ENCODE data around the gene ROR1. TPM values are rescaled to one million over a fixed set of nuclear protein-coding genes. Genes with fewer than 3 reads are reported as not detected.

The ROR1 gene
- total and polyA plus RNA-seq, 2 of the 4 experiments (the other 2 are of a cell fraction), result 4.4 to 10.0 TPM

DNA sequence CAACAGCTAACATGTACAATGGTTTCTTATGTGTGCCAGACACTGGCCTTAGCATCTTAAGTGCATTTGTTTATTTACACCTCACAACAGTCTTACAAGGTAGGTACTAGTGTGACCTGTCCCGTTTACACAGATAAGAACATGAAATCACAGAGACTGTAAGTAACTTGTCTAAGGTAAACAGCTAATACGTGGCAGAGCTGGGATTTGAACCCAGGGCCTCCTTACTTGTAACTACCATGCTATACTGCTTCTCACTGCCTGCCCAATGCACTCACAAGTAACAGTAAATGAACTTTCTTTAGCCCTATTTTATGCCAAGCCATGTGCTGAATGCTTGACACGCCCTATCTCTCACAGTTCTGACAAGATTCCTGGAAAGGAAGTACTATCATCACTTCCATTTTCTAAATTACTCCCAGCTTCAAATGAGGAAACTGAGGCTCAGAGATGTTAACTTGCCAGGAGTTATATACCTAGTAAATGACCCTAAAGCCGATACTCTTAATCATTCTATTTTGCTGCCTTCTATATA is 25.7 kb upstream of the ROR1 start:
- no peak overlapping the region for H3K18ac ChIP-seq (ENCODE audit: low read depth, low read length)
- H3K4ac ChIP-seq (ENCODE audit: low read depth, low read length), result no peak overlapping the region
- H2AK5ac ChIP-seq (ENCODE audit: low read depth, low read length), result no peak overlapping the region
- H4K20me1 ChIP-seq (ENCODE audit: insufficient read depth, low read length), result no peaks in the 10 kb centered on the region
- H2BK120ac ChIP-seq (ENCODE audit: low read depth, low read length), result no peak overlapping the region
- WGBS, 2 experiments (ENCODE audit: extremely low coverage in 2 of 2, insufficient read length in 1 of 2), result 67% methylated on average over 1 of the region's 4 CpGs; no CpG with 5 or more reads in 1 of the 2 experiments
- CTCF ChIA-PET, result no interaction called here
- BruUV-seq (replicated peaks), result no TSS peak
- no peak overlapping the region for H3K23ac ChIP-seq (ENCODE audit: low read depth, low read length)
- no peaks in the 10 kb centered on the region for H3K79me1 ChIP-seq (ENCODE audit: low read depth in 1 of 2, low read length in 2 of 2)
- no peak for DNase-seq
- no peak overlapping the region for H3K4me2 ChIP-seq (ENCODE audit: low read depth, low read length)
- H3K4me3 ChIP-seq (ENCODE audit: insufficient read depth, low read depth, low read length), result no peak overlapping the region
- dilution Hi-C loops (cut with HindIII; ENCODE audit: low sequenced_read_pairs, unreplicated experiment), result no loop called here
- H2BK20ac ChIP-seq (ENCODE audit: low read depth, low read length), result no peak overlapping the region
- H2AFZ ChIP-seq (replicated peaks; ENCODE audit: low read length, poor library complexity), result no peak overlapping the region
- H3K56ac ChIP-seq (ENCODE audit: extremely low read depth, insufficient read depth, low read length), result no peak overlapping the region
- H4K91ac ChIP-seq (ENCODE audit: insufficient read depth, low read depth, low read length), result no peak overlapping the region
- no peak overlapping the region for H3K14ac ChIP-seq (replicated peaks; ENCODE audit: low read depth, low read length)
- in situ Hi-C loops (cut with MboI; ENCODE audit: low sequenced_read_pairs), result no loop called here
- no peak overlapping the region for H3K9ac ChIP-seq (ENCODE audit: low read depth, low read length)
- H3K9me3 ChIP-seq (ENCODE audit: control insufficient read depth, insufficient read depth, low read length), result 0 out of 2 replicates have a peak, but pooled peaks cover 2% of the 10 kb centered on the region
- H3K4me1 ChIP-seq (ENCODE audit: control insufficient read depth, insufficient read depth, low read length), result peaks cover 6% of the 10 kb centered on the region; the same call in 1 of the 2 replicates
- intact Hi-C loops (cut with micrococcal nuclease), result no loop called here
- ATAC-seq (ENCODE audit: low read depth), result no peak
- H2AK9ac ChIP-seq (replicated peaks; ENCODE audit: low read depth, low read length, poor library complexity), result no peak overlapping the region
- POLR2A ChIA-PET (ENCODE audit: unreplicated experiment), result no interaction called here
- H3K27me3 ChIP-seq (ENCODE audit: control insufficient read depth, insufficient read depth, low read length), result peaks cover 13% of the 10 kb centered on the region
- no peak overlapping the region for H4K5ac ChIP-seq (ENCODE audit: low read depth, low read length)
- H3K9me1 ChIP-seq (ENCODE audit: insufficient read depth, low read length), result peaks cover 8% of the 10 kb centered on the region; the same call in 1 of the 2 replicates
- H3K27ac ChIP-seq (ENCODE audit: insufficient read depth, low read length), result no peak overlapping the region
- H4K8ac ChIP-seq (ENCODE audit: low read depth in 2 of 2, low read length in 2 of 2), result no peak overlapping the region
- no peak overlapping the region for H2BK5ac ChIP-seq (ENCODE audit: low read depth, low read length, poor library complexity, severe bottlenecking)
- no peak overlapping the region for H2BK15ac ChIP-seq (ENCODE audit: low read depth, low read length)
- no peak for TF ChIP-seq MAZ (IDR thresholded peaks at IDR 0.05; ENCODE audit: borderline replicate concordance, low read depth, low read length)
- TF ChIP-seq CEBPB (IDR thresholded peaks at IDR 0.05; ENCODE audit: low read depth, low read length), result no peak
- TF ChIP-seq BHLHE40 (IDR thresholded peaks at IDR 0.05; ENCODE audit: low read depth, low read length), result no peak
- TF ChIP-seq, protein P1, sequence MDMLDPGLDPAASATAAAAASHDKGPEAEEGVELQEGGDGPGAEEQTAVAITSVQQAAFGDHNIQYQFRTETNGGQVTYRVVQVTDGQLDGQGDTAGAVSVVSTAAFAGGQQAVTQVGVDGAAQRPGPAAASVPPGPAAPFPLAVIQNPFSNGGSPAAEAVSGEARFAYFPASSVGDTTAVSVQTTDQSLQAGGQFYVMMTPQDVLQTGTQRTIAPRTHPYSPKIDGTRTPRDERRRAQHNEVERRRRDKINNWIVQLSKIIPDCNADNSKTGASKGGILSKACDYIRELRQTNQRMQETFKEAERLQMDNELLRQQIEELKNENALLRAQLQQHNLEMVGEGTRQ (IDR thresholded peaks at IDR 0.05; ENCODE audit: low read depth, low read length), result no peak
- no peak for TF ChIP-seq MXI1 (IDR thresholded peaks at IDR 0.05; ENCODE audit: borderline replicate concordance, low read depth, low read length)
- no peak for TF ChIP-seq MAFK (IDR thresholded peaks at IDR 0.05; ENCODE audit: low read depth, low read length)
- no peak for TF ChIP-seq RFX5 (IDR thresholded peaks at IDR 0.05; ENCODE audit: low read depth, low read length)
- no peak for TF ChIP-seq FOS (IDR thresholded peaks at IDR 0.05; ENCODE audit: low read depth, low read length)
- TF ChIP-seq POLR2A (IDR thresholded peaks at IDR 0.05; ENCODE audit: low read depth, low read length), result no peak
- TF ChIP-seq RCOR1 (IDR thresholded peaks at IDR 0.05; ENCODE audit: insufficient replicate concordance, low read length), result no peak
- no peaks in the 10 kb centered on the region for H3K36me3 ChIP-seq (ENCODE audit: control insufficient read depth, insufficient read depth, low read length)
